GM12874 (cell line): ENCODE data around the gene U2AF2.

Source experiments
- TF ChIP-seq, protein P1 (sequence below): IDR thresholded peaks from 2 replicates; pipeline ENCODE4 v1.5.1; 2011; ENCODE audit warnings: low read depth, mild to moderate bottlenecking, control low read depth, low read length, moderate library complexity; ENCODE audit not compliant: insufficient read depth

U2AF2 gene

DNA sequence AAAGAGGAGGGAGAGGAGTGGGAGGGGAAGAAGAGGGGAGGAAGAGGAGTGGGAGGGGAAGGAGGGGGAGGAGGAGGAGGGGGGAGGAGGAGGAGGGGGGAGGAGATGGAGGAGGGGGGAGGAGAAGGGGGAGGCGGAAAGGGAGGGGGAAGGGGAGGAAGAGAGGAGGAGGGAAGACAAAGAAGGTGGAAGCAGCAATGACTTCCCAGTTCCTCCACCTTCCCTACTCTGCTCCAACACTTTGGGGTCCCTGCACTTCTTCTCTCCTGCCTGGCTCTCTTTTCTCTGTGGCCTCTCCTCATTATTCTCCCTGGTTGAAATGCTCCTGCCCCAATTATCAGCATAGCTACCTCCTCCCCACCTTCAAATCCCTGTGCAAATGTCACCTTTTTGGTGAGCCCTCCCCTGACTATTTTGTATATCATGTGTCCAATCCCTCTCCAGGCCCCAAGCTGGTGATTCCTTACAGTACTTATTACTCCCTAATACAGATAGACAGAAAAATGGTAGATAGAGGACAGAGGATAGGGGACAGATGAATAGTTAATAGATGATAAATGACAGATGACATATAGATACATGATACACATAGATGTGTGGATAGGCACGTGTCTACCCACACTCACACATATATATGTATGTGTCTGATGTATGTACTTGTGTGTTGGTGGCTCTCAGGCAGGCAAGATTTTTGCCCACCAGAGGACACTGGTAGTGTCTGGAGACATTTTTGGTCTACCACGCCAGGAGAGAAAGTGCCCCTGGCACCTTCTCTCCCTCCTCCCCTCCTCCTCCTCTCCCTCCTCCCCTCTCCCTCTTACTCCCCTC is 58.2 kb downstream of the U2AF2 start:
- TF ChIP-seq, protein P1, sequence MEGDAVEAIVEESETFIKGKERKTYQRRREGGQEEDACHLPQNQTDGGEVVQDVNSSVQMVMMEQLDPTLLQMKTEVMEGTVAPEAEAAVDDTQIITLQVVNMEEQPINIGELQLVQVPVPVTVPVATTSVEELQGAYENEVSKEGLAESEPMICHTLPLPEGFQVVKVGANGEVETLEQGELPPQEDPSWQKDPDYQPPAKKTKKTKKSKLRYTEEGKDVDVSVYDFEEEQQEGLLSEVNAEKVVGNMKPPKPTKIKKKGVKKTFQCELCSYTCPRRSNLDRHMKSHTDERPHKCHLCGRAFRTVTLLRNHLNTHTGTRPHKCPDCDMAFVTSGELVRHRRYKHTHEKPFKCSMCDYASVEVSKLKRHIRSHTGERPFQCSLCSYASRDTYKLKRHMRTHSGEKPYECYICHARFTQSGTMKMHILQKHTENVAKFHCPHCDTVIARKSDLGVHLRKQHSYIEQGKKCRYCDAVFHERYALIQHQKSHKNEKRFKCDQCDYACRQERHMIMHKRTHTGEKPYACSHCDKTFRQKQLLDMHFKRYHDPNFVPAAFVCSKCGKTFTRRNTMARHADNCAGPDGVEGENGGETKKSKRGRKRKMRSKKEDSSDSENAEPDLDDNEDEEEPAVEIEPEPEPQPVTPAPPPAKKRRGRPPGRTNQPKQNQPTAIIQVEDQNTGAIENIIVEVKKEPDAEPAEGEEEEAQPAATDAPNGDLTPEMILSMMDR = no peak

DNA sequence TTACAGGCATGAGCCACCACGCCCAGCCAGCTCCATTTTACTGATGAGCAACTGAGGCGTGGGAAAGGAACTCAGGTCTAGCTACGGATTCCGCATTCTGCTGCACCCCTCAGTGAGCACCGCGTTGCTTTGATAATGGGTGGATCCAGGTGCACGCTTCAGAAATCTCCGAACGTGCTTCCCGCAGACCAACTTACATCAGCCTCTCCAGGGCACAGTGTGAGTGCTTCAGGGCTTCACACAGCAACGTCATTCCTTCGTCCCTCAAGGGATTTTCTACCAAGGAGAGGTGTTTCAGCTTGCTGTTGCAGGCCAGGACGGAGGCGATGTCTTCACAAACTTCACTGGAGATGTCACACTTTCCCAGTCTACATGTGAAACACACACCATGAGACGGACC is 61.7 kb downstream of the U2AF2 start:
- TF ChIP-seq, protein P1 = no peak

DNA sequence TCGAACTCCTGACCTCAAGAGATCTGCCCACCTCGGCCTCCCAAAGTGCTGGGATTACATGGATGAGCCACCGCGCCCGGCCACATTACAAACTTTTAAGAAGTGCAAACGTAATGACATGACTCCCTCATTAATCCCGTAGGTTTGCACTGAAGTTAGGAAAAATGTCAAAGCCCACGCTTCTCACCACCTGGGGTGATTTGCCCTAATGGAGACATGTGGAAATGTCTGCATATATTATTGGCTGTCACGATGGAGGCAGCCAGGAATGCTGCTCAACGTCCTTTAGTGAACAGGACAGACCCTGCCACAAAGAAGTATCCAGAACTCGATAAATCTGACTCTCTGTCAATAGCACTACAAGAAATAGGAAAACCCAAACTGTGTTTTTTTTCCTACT is 62.4 kb downstream of the U2AF2 start:
- TF ChIP-seq, protein P1 = no peak

DNA sequence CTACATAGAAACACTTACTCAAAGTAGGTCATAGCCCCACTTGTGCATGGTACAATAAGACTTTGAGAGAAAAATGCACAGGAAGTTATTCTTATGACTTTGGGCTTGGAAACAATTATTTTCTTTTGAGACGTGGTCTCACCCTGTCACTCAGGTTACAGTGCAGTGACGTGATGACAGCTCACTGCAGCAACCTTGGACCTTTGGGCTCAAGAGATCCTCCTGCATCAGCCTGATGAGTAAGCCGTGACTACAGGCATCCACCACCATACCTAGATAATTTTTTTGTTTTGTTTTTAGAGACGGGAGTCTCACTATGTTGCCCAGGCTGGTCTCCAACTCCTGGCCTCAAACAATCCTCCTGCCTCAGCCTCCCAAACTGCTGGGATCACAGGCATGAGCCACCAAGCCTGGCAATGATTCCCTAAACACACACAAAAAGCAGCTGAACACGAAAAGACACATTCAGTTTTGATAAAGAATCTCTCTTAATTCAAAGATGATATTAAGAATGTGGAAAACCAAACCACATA is 65.4 kb downstream of the U2AF2 start:
- TF ChIP-seq, protein P1 = no peak

DNA sequence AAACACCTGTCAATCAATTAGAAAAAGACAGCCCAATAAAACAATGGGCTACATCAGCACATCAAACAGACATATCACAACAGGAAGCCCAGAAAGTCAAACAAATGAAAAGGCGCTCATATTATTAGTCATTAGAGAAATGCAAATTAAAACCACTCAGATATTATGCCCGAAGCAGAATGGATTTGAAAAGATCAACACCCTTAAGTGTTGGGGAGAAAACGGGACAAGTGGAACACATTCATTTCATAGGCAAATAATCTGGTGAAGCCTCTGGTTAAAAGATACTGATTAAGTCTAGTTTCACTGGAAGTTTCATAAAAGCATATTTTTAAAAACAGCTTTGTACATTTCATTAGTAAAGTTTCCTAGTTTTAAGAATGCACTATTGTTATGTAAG is 66.0 kb downstream of the U2AF2 start:
- TF ChIP-seq, protein P1 = no peak

DNA sequence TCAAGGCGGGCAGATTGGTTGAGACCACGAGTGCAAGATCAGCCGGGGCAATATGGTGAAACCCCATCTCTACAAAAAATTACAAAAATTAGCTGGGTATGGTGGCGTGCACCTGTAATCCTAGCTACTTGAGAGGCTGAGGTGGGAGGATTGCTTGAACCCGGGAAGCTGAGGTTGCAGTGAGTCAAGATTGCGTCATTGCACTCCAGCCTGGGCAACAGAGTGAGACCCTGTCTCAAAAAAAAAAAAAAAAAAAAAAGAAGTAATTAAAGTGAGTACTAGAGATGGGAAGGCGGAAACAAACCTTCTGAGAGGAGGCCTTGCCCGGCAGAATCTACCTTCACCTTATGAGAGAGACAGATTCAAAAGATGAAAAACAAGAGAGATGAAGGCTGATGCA is 68.7 kb downstream of the U2AF2 start:
- TF ChIP-seq, protein P1 = no peak
